ENCODE data around the gene FGF6. TPM values are rescaled to one million over a fixed set of nuclear protein-coding genes. Genes with fewer than 3 reads are reported as not detected.
"Not testable (repeated sequence)": the region's sequence is repeated elsewhere in the genome, so short reads cannot be mapped to it uniquely, and the experiment has no call there.

FGF6 gene, protein sequence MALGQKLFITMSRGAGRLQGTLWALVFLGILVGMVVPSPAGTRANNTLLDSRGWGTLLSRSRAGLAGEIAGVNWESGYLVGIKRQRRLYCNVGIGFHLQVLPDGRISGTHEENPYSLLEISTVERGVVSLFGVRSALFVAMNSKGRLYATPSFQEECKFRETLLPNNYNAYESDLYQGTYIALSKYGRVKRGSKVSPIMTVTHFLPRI
- total RNA-seq = not detected in 2 replicates

DNA sequence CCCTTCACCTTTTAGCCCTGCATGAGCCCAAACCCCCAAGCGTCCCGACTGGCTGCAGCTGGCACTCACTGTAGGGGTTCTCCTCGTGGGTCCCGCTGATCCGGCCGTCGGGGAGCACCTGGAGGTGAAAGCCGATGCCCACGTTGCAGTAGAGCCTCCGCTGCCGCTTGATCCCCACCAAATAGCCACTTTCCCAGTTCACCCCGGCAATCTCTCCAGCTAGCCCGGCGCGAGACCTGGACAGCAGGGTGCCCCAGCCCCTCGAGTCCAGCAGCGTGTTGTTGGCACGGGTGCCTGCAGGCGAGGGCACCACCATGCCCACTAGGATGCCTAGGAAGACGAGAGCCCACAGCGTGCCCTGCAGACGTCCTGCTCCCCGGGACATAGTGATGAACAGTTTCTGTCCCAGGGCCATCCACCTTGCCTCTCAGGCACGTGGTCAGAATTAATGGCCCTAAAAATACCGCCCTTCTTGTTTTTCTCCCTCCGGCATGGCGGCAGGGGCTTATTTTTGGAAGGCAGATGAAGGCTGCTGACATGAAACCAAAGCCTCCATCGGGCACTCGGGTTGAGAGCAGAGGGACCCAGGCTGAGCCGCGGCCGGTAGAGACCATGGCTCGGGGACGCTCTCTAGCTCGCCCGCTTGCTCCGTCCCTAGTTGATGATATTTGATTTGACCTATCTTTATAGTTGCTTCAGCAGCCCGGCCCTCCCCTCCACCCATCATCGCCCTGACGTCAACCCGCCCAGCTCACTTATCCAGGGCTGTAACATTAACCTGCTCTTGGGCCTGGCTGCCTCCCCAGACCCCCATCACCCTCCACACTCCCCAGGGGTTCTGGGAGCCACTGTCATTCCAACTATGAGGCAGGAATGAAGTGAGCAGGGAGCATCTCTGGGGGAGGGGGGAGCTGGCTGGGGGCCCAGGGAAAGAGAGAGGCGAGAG, at the start of gene FGF6:
FGF6 (minus strand) TSS at position 660 of the 946 bp plus-strand sequence; CDS start at position 415, 245 bp downstream.
- intact Hi-C loops (cut with micrococcal nuclease) = no loop called here

DNA sequence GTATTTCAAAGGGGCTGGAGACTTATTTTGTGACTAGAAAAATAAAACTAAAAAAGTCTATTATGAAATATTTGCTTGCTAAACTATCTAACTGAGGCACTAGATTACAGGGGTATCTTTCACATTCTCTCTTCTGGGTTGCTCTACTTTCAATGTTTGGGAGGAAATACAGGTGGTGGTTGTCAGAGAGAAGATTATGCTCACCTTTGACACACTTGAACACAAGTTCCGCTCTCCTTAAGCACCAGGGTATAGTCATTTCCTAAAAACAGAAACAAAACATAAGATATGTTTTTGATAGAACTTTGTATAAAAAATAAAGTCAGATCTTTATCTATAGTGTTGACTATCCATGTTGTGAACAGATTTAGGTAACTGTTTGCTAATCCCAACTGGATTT, 45.4 kb upstream of the FGF6 start:
- intact Hi-C loops (cut with micrococcal nuclease) = no loop called here

DNA sequence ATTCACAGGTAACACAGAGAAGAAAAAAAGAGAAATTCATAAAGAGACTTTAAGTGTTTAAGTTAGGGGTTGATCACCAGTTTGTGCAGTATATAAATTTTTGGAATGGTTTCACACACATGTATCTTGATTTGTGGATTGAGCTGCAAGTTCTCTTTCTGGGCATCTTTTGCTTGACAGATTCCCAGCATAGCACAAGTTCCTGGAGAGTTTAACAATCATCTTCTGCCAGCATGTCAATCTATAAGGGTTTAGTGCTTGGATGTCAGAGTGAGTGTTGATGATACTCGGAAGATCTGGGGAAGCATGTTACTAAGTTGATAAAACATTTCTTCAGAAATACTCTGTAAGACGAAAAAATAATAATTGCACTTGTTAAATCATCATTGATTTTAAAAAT, 43.9 kb upstream of the FGF6 start:
- intact Hi-C loops (cut with micrococcal nuclease) = no loop called here

DNA sequence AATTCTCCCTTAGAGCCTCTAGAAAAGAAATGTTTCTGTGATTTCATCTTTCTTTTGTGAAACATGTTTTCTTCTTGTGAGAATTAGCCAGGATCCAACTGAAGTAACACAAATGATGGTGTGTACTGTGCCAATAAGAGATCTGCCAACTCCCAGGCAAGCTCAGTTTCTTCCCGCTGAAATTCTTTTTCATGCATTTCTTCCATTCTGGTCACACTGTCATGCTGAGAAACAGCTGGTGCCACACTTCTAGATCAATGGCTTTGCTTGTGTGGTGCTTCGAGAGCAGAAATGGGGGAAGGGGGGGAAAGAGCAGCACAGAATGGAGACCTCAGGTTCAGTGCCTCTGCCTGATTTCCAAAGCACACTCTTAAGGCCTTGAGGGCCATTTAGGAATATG, 41.4 kb upstream of the FGF6 start:
- intact Hi-C loops (cut with micrococcal nuclease) = no loop called here

DNA sequence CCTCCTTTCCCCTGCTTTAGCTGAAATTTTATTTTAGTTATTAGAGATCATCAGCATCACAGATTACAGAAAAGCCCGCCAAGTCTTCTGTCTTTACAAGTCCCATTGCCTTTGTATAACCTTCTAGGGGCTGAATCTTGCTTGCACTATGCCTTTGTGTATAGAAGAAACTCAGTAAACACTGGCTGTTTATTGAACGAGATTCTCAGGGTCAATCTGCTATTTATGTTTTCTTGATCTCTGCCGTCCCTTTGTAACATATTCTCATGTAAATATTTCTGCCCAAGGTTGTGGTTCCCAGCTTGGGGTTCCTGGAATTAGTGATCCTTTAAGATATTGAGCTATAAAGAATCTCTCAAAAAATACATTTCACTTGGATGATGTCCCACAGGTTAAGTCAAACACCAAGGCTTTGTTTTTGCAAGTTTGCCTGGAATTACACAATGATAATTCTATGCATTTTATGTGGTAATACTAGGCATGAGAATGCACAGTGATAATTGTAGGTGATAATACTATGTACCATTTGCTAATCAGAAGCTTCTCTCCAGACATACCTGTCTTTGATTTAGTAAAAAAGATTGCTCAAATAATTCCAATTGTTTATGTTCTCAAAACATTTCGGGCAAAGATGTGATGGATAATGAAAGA, 40.6 kb upstream of the FGF6 start:
- intact Hi-C loops (cut with micrococcal nuclease) = no loop called here

DNA sequence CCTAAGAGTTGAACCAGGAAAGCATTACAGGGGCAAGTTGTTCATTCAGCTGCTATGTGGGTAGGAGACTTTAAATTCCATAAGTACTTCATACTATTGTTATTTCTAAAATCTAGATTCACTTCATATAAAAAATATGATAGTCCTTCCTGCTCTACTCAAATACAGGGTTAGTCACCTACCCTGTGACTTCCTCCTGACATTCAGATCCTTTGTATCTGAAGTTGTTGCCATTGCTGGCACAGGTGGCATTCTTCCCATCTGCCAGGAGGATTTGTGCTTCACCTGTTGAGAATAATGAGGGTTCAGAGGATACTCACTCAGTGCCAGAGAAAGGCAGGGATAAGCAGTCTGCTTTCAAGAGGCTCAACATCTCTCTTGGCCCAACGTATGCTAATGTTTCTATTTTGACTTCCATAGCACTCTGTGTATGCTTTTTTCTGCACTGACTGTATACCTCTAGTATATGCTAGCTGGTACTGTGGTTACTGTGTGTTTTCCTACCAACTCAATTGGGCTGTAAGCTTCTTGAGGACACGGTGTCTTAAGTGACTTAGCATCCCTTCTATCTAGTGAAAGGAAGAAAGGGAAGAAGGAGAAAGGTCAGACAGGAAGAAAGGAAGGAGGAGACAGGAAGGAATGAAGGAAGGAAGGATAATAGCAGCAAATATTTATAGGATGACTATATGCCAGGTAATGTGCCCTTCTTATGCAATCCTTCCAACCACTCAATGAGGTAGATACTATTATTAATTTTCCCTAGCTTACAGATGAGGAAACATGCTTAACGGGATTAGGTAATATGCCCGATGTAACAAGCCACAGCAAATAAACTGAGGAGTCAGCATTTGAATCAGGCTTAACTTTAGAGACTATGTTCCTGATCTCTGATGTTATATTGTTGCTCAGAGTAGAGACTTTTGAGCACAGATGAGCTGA, 38.5 kb upstream of the FGF6 start:
- intact Hi-C loops (cut with micrococcal nuclease) = no loop called here

DNA sequence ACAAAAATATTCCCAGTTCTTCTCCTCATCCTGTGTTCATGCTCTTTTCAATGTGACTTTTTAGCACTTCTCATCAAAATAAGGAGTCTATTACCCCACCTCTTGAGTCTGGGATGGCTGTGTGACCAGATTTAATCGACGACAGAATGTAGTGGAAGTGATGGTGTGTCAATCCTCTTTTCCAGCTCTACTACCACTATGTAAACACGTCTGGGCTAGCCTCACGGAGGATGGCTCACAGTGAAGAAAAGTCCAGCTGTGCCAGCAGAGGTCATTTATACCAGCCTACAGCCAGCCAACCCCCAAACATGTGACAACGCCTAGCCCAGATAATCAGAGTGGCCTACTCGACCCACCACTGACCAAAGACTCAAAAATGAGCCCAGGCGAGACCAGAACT, 37.3 kb upstream of the FGF6 start:
- intact Hi-C loops (cut with micrococcal nuclease) = no loop called here

DNA sequence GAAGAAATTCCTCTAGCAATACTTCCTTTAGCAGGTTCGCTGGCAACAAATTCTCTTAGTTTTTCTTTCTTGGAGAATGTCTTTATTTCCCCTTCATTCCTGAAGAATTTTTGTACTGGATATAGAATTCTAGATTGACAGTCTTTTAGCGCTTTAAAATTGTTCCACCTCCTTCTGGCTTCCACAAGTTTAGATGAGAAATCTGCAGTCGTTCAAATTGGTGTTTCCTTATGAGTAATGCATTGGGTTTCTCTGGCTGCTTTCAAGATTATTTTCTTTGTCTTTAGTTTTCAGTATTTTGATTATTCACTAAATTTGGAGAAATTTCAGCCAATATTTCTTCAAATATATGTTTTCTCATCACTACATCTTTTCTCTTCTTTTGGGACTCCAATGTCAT, 33.3 kb upstream of the FGF6 start:
- intact Hi-C loops (cut with micrococcal nuclease) = no loop called here

DNA sequence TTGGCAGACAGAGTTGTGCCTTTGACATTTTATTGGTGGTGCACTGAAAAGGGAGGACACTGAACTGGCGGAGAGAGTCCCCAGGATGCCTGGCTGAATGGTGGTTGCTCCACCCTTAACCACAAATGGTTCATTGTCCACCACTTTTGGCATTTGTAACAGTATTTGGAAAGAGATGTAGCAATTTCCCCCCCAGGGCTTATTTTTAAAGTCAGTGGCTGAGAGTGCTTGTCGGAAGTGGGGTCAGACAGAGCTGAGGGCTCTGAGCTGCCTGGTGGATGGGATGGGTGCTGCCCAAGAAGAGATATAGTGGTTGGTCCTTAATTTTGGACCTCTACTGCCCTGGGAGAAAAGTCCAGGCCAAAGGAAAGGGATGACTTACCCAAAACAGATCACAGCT, 31.5 kb upstream of the FGF6 start:
- intact Hi-C loops (cut with micrococcal nuclease) = no loop called here

DNA sequence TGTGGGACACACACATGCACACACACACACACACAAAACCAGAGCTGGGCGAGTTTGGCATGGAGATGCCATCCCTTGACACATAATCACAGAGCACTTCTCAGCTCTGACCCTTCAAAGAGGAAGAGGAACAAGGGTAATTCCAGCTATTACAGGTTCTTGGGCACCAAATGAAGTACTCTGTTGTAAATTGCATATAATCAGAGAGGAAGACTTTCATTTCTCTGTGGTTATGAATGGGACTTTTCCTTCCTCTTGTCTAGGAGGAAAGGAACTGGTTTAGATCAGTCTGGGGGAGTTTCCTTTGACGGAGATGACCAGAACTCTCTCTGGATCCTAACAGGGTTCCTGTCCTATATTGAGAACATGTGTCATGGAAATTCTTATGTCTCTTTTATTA, 26.4 kb upstream of the FGF6 start:
- intact Hi-C loops (cut with micrococcal nuclease) = no loop called here

DNA sequence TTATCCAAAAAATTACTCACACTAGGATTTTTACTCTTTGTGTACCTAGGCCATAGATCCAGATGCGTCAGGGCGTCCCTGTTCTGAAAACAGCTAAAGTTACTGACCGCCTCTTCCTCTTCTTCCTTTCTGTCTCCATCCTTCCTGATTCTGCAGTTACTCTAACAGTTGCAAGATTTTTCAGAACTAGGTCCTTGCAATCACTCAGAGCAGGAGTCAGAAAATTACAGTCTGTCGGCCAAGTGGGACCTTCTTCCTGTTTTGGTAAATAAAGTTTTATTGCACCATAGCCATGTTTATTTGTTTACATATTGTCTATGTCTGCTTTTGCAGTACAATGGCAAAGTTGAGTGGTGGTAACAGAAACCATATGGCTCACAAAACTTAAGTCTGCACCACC, 25.6 kb upstream of the FGF6 start:
- intact Hi-C loops (cut with micrococcal nuclease) = no loop called here

DNA sequence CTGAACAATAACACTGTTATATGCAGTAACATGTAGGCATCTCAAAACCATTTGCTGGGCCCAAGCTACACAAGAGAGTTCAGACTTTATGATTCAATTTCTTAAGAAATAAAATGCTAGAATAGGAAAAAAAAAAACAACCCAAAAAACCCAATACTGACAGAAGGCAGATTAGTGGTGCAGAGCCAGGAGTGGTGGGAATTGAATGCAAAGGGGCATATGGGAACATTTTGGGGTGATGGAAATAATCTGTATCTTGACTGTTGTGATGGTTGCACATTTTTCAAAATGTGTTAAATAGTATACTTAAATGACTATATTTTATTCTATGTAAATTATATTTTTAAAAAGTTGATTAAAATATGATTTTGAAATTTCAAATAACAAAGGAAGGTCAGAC, 23.4 kb upstream of the FGF6 start:
- intact Hi-C loops (cut with micrococcal nuclease) = no loop called here

DNA sequence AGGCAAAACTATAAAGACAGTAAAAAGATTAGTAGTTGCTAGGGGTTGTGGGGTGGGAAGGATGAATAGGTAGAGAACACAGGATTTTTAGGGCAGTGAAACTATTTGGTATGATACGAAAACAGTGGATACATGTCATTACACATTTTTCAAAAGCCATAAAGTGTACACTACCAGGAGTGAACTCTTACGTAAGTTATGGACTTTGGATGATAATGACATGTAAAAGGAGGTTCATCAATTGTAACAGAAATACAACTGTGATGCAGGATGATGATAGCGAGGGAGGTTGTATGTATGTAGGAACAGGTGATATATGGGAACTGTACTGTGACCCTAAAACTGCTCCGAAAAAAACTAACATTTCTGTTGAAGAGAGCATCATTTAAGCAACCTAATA, 15.1 kb upstream of the FGF6 start:
- intact Hi-C loops (cut with micrococcal nuclease) = no loop called here

DNA sequence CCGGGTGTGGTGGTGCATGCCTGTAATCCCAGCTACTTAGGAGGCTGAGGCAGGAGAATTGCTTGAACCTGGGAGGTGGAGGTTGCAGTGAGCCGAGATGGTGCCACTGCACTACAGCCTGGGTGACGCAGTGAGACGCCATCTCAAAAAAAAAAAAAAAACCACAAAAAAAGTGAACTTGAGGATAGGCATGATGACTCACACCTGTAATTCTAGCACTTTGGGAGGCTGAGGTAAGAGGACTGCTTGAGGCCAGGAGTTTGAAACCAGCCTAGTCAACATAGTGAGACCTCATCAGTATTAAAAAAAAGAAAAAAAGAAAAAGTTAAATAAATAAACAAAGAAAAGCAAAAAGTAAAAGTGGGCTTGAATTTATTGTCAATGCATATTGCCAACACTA, 10.2 kb upstream of the FGF6 start:
- intact Hi-C loops (cut with micrococcal nuclease) = not testable (repeated sequence)

DNA sequence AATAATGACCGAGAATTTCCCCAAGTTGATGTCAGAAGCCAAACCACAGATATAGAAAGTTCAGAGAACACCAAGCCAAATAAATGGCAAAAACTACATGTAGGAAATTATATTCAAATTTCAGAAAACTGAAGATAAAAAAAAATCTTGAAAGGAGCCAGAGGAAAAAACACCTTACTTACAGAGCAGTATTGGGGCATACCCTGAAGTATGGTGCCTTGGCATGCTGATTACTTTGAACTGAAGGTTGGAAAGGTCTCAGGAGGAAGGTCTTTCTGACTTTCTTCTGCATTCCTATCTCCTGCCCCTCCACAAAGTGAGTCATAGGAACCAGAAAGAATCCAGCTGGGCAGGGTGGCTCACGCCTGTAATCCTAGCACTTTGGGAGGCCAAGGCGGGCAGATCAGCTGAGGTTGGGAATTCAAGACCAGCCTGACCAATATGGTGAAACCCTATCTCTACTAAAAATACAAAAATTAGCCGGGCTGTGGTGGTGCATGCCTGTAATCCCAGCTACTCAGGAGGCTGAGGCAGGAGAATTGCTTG, 8.8 kb upstream of the FGF6 start:
- intact Hi-C loops (cut with micrococcal nuclease) = no loop called here

DNA sequence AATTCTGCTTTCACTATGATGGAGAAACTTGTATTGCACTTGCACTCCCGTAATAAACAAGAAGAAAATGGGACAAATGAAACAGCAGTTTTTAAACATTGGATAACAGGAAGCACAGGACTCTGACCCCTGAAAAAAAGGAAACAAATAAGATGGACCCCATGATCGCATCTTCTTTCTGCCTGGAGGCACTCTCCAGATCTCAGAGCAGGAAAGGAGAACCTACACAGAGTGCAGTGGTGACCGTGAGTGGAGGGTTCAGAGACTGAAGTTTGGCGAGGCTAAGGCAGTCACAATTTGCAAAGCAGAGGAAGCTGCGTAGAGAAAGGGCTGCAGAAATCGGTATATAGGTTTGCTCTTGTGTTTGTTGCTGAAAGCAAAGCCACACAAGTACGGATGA, 6.1 kb upstream of the FGF6 start:
- intact Hi-C loops (cut with micrococcal nuclease) = no loop called here

DNA sequence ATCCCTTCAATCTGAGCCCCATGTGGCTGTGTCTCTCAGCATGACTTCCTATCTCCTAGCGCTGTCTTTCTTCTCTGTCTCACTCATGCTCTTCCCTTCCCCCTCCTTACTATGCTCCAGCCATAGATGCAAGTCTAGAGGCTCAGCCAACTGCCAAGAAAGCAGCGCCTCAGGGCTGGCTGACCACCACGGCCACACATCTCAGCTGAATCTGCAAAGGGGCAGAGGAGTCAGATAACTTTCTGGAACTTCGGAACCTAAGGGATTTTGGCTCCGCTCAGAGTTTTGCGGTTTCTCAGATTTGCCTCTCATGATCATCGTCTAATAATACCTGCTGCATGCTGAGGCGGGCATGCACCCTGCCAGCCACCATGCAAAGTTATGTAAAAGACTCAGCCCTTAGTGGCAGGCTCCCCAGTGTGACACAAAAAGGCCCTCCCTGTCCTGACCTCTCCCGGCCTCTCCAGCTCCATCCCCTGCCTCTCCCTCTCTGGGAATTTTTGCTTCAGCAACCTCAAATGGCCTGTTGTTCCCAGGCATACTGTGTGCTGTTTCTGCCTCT, 5.0 kb upstream of the FGF6 start:
- intact Hi-C loops (cut with micrococcal nuclease) = no loop called here

DNA sequence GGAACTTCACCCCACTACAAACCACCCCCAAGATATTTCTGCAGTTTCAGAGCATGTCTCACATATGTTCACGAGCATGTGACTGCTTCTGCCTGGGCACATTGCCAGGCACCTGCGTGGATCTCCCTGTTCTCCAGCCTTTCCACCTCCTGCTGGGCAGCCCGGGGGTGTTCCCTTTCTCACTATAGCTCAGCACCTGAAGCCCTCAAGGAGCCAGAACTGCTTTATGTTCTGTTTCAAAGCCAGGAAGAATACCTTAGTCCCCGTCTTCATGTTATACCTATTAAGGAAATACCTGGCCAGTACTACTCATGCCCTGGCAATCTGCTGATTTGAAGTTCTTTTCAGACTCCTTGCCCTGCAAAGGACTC, 4.2 kb upstream of the FGF6 start:
- intact Hi-C loops (cut with micrococcal nuclease) = no loop called here

DNA sequence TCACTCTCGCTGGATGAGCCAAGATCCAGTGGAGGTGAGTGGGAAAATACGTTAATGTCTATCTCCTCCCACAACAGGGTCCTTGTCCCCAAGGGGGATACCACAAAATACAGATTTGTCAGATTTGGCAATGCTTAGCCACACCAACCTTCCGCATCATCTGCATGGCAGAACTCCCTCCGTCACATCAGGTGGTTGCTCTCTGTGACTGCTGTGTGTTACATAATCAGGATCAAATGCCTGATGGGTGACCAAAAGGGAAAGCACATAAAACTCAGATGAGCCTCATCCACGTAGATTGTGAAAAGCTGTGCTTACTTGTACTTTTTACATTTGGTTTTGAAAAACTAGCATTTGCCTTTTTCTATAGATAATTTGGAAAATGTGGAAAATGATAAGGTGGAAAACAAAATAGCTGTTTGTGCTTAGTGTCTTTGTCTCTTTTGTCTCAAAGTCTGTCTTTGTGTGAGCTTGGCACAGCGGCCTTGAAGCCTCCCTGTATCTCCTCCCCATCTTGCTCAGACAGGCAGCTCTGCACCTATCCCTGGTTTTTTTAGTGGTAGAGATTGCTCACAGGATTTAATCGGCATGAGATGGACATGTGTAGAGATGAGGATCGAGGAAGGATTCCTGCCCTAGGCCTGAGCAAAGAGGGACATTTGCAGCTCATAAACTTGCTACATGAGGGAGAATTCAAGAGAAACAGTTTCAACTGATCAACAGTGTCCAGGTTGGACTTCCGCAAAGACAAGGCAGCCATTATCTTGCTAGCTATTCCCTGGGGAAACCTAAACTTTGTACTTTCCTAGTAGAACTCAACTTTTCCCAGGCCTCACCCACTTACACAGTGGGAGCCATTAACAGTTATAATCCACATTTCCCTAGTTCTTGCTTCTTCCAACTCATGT, 3.6 kb upstream of the FGF6 start:
- intact Hi-C loops (cut with micrococcal nuclease) = no loop called here
